Lower lobe of right lung (tissue), 2 donors: Measurements from ENCODE around the gene JARID2. TPM values are rescaled to one million over a fixed set of nuclear protein-coding genes. Genes with fewer than 3 reads are reported as not detected.

Source experiments
- ATAC-seq, 2 donors: fragments of 200-7000 bp; cut with Tn5 transposase; one replicate each; pipeline ENCODE4 v1.9.1; 2020 to 2022; ENCODE audit warnings: mild to moderate bottlenecking in 2 of 2, moderate library complexity in 2 of 2
- DNase-seq: peaks from one replicate; pipeline ENCODE4 v3.0.0-alpha.2; 2020
- H3K27ac ChIP-seq: fragments of 200-600 bp; one replicate; pipeline ENCODE4 v1.8.0; 2022
- H3K27me3 ChIP-seq: fragments of 200-600 bp; one replicate; pipeline ENCODE4 v1.8.0; 2022; ENCODE audit warnings: low read depth
- H3K36me3 ChIP-seq: fragments of 200-600 bp; one replicate; pipeline ENCODE4 v1.8.0; 2022; ENCODE audit warnings: mild to moderate bottlenecking
- H3K4me1 ChIP-seq: fragments of 200-600 bp; one replicate; pipeline ENCODE4 v1.8.0; 2022
- H3K4me3 ChIP-seq: fragments of 200-600 bp; one replicate; pipeline ENCODE4 v1.8.0; 2022; ENCODE audit warnings: mild to moderate bottlenecking
- H3K9me3 ChIP-seq: fragments of 200-600 bp; one replicate; pipeline ENCODE4 v1.8.0; 2022
- CTCF ChIP-seq: fragments of 200-600 bp; IDR thresholded peaks from one replicate; pipeline ENCODE4 v1.8.0; 2022; ENCODE audit warnings: antibody characterized with exemption, mild to moderate bottlenecking
- intact Hi-C: fragments of 100-400 bp; cut with DNase I; formaldehyde crosslinking; loops from one replicate; pipeline ENCODE4 v1.11.0; 2022
- total RNA-seq: library from RNA; stranded (reverse); fragmentation: NEBNext Ultra II Directional; extraction: Animal tissue kit (Norgen Biotek cat#: 25700); gene quantifications from one replicate; pipeline ENCODE4 v1.2.1, GENCODE V29; 2021
- donor health status: DM: no; HTN: yes; CAD: no; lungs with severe emphysema.

Gene JARID2
- total RNA-seq, 1 donor from 2014 or later = 16.0 TPM

GRCh38 chr6:15282334-15282733 lies 36.5 kb downstream of the JARID2 start:
- no peak for DNase-seq
- Histone ChIP-seq H3K27ac (no peak overlapping the region), H3K4me3 (no peak overlapping the region), H3K27me3 (no peaks in the 10 kb centered on the region), H3K36me3 (no peaks in the 10 kb centered on the region), H3K4me1 (peaks cover 49% of the 10 kb centered on the region), H3K9me3 (no peaks in the 10 kb centered on the region)
- intact Hi-C loops = no loop called here
- ATAC-seq = no peak
- no peak for TF ChIP-seq CTCF

GRCh38 chr6:15283986-15284361 lies 38.1 kb downstream of the JARID2 start:
- Histone ChIP-seq H3K4me3 (no peak overlapping the region), H3K9me3 (no peaks in the 10 kb centered on the region), H3K4me1 (peaks cover 42% of the 10 kb centered on the region), H3K27ac (no peak overlapping the region), H3K36me3 (no peaks in the 10 kb centered on the region), H3K27me3 (no peaks in the 10 kb centered on the region)
- intact Hi-C loops = no loop called here
- TF ChIP-seq CTCF = no peak
- ATAC-seq (no peak), DNase-seq (no peak)

- H3K9me3 ChIP-seq = no peaks in the 10 kb centered on the region
- no peak overlapping the region for H3K4me3 ChIP-seq
- no peaks in the 10 kb centered on the region for H3K27me3 ChIP-seq
- H3K36me3 ChIP-seq = no peaks in the 10 kb centered on the region
- DNase-seq (no peak), ATAC-seq (no peak)
- no peak overlapping the region for H3K27ac ChIP-seq
- H3K4me1 ChIP-seq = peaks cover 40% of the 10 kb centered on the region
- no peak for TF ChIP-seq CTCF
- intact Hi-C loops = no loop called here
Measured at GRCh38 chr6:15284743-15285142, 38.9 kb downstream of the JARID2 start.

GRCh38 chr6:15285682-15286294 lies 39.9 kb downstream of the JARID2 start:
- intact Hi-C loops = no loop called here
- ATAC-seq (peak in 1 of 2 donors; percentile 40), DNase-seq (no peak)
- Histone ChIP-seq H3K27me3 (no peaks in the 10 kb centered on the region), H3K9me3 (no peaks in the 10 kb centered on the region), H3K4me1 (peaks cover 35% of the 10 kb centered on the region), H3K4me3 (no peak overlapping the region), H3K36me3 (no peaks in the 10 kb centered on the region), H3K27ac (no peak overlapping the region)
- TF ChIP-seq CTCF = no peak

GRCh38 chr6:15287670-15288375 lies 42.0 kb downstream of the JARID2 start:
- Histone ChIP-seq H3K9me3 (no peaks in the 10 kb centered on the region), H3K4me1 (peaks cover 20% of the 10 kb centered on the region), H3K36me3 (no peaks in the 10 kb centered on the region), H3K27ac (no peak overlapping the region), H3K27me3 (no peaks in the 10 kb centered on the region), H3K4me3 (no peak overlapping the region)
- intact Hi-C loops = no loop called here
- ATAC-seq = peak; percentile 39 to 73
- no peak for DNase-seq
- no peak for TF ChIP-seq CTCF
